Pulmonary artery endothelial cell (primary cell): ENCODE results near the gene SLC29A2. TPM values are rescaled to one million over a fixed set of nuclear protein-coding genes. Genes with fewer than 3 reads are reported as not detected.

Source experiments
- DNase-seq: peaks from one replicate; pipeline ENCODE4 v3.0.0-alpha.2; 2011; ENCODE audit warnings: low read depth, low spot score
- total RNA-seq: library from RNA; depleted of rRNA; stranded (reverse); fragments of >200 nt; gene quantifications from 2 replicates; pipeline ENCODE4 v1.2.3, GENCODE V29; 2014

The SLC29A2 gene
- total RNA-seq, 1 donor from 2014 or later, result 0.33 TPM

GRCh38 chr11:66317723-66318599, 53.6 kb downstream of the SLC29A2 start:
- no peak for DNase-seq

- no peak for DNase-seq
Observed at GRCh38 chr11:66317322-66317722, 54.2 kb downstream of the SLC29A2 start.

- no peak for DNase-seq
Observed at GRCh38 chr11:66316849-66317251, 54.7 kb downstream of the SLC29A2 start, which contains the start of gene CD248. CD248 (minus strand) TSS chr11:66317044; CDS start chr11:66317027, 17 bp downstream.

- DNase-seq, result no peak
Observed at GRCh38 chr11:66315921-66316811, 55.4 kb downstream of the SLC29A2 start.

- no peak for DNase-seq
Observed at GRCh38 chr11:66315498-66315885, 56.1 kb downstream of the SLC29A2 start.

- no peak for DNase-seq
Observed at GRCh38 chr11:66314561-66315497, 56.7 kb downstream of the SLC29A2 start.

- no peak for DNase-seq
Observed at GRCh38 chr11:66314186-66314501, 57.4 kb downstream of the SLC29A2 start.

GRCh38 chr11:66313321-66314185, 58.0 kb downstream of the SLC29A2 start:
- no peak for DNase-seq

GRCh38 chr11:66312549-66313320, 58.8 kb downstream of the SLC29A2 start:
- DNase-seq, result peak; percentile 81

Other genes with a start within 250 kb of the SLC29A2 start
- gene KLC2, start 114.1 kb downstream of the SLC29A2 start, total RNA-seq, result 12.0 and 12.1 TPM in 2 replicates
- gene RAB1B, start 103.1 kb downstream of the SLC29A2 start, total RNA-seq, result 79.5 and 83.3 TPM in 2 replicates
- 0.04 and 0.07 TPM in 2 replicates for gene CNIH2, start 93.6 kb downstream of the SLC29A2 start, total RNA-seq
- 146 and 204 TPM in 2 replicates for gene YIF1A, start 82.6 kb downstream of the SLC29A2 start, total RNA-seq
- not detected in 2 replicates for gene TMEM151A, start 79.9 kb downstream of the SLC29A2 start, total RNA-seq
- 0.04 TPM in 1 of 2 replicates, not detected in the other for gene CD248, start 54.7 kb downstream of the SLC29A2 start, total RNA-seq
- gene RIN1, start 35.3 kb downstream of the SLC29A2 start, total RNA-seq, result 4.7 and 6.4 TPM in 2 replicates
- 80.5 and 86.2 TPM in 2 replicates for gene BRMS1, start 26.7 kb downstream of the SLC29A2 start, total RNA-seq
- gene B4GAT1, start 24.1 kb downstream of the SLC29A2 start, total RNA-seq, result 34.2 and 36.7 TPM in 2 replicates
- gene NPAS4, start 49.3 kb upstream of the SLC29A2 start, total RNA-seq, result not detected in 2 replicates
- 46.9 and 48.5 TPM in 2 replicates for gene MRPL11, start 67.1 kb upstream of the SLC29A2 start, total RNA-seq
- 4.0 and 5.2 TPM in 2 replicates for gene PELI3, start 95.1 kb upstream of the SLC29A2 start, total RNA-seq
- gene DPP3, start 108.7 kb upstream of the SLC29A2 start, total RNA-seq, result 65.5 and 89.1 TPM in 2 replicates
- gene BBS1, start 138.9 kb upstream of the SLC29A2 start, total RNA-seq, result 17.4 and 27.7 TPM in 2 replicates
- 17.4 and 20.2 TPM in 2 replicates for gene ZDHHC24, start 174.3 kb upstream of the SLC29A2 start, total RNA-seq
- 0.07 TPM in 2 replicates for gene ACTN3, start 175.1 kb upstream of the SLC29A2 start, total RNA-seq
- gene CTSF, start 196.8 kb upstream of the SLC29A2 start, total RNA-seq, result 20.4 TPM in 2 replicates
- 0.20 and 0.21 TPM in 2 replicates for gene CCDC87, start 221.3 kb upstream of the SLC29A2 start, total RNA-seq
- 34.6 and 41.1 TPM in 2 replicates for gene CCS, start 221.4 kb upstream of the SLC29A2 start, total RNA-seq
- 23.2 and 43.6 TPM in 2 replicates for gene RBM14, start 244.9 kb upstream of the SLC29A2 start, total RNA-seq